Ovary (tissue), 3 donors: ENCODE results near the gene ASB7.

Experiments used
- CTCF ChIP-seq, 3 donors: fragments of 450-650 bp in 2 of 3; fragments of 200-600 bp in 1 of 3; IDR thresholded peaks; one replicate each; pipeline versions ENCODE4 v1.5.1 to v1.8.0; 2016 to 2022; ENCODE audit warnings: antibody characterized with exemption in 3 of 3, mild to moderate bottlenecking in 1 of 3
- EP300 ChIP-seq: sonication (generic); formaldehyde crosslinking; IDR thresholded peaks from one replicate; pipeline ENCODE4 v1.6.1; 2017; ENCODE audit warnings: antibody characterized with exemption
- donor health status: DM: no; HTN: no; CAD: no.

GRCh38 chr15:100614336-100614735, 11.9 kb downstream of the ASB7 start:
- TF ChIP-seq CTCF (IDR thresholded peaks at IDR 0.05) (no peak), EP300 (no peak)
